HepG2 (cell line): ENCODE results near the gene PRXL2B. TPM values are rescaled to one million over a fixed set of nuclear protein-coding genes. Genes with fewer than 3 reads are reported as not detected.

ENCODE experiments used
- ATAC-seq: fragments of 200-7000 bp; cut with Tn5 transposase; 3 replicates; pipeline ENCODE4 v1.9.1; 2020; ENCODE audit warnings: mild to moderate bottlenecking, moderate library complexity
- BruUV-seq: library from RNA; stranded (reverse); fragments of 400-500 nt; replicated peaks from 2 replicates; lab custom pipeline; 2021; lab: Mats Ljungman, UMichigan
- CTCF ChIA-PET: fragments of 300-600 bp; formaldehyde crosslinking; extraction: SDS; loops from one replicate; lab custom pipeline; 2021; ENCODE audit warnings: low total read pairs, inconsistent platforms, low intra/inter-chr PET ratio; lab: Yijun Ruan, JAX
- POLR2A ChIA-PET: fragments of 350-600 bp; sonication (Branson Sonifier 250); formaldehyde crosslinking; loops from one replicate; lab custom pipeline; 2020; ENCODE audit warnings: antibody characterized with exemption, inconsistent platforms; lab: Yijun Ruan, JAX
- DNase-seq: peaks from one replicate; pipeline ENCODE4 v3.0.0-alpha.2; 2015; ENCODE audit warnings: low spot score
- FAIRE-seq: peaks from 3 replicates; lab custom pipeline; 2011; peaks lifted over from hg19 to GRCh38; lab: Jason Lieb, UNC
- H2AFZ ChIP-seq: one replicate; pipeline ENCODE4 v1.6.1; 2011; ENCODE audit warnings: low read length, inconsistent platforms
- H3K27ac ChIP-seq: fragments of 300-600 bp; 3 replicates; pipeline ENCODE4 v1.8.0; 2011; ENCODE audit warnings: mixed run types, mild to moderate bottlenecking, mixed read lengths, low read length, inconsistent platforms; ENCODE audit not compliant: insufficient read depth; ENCODE audit errors: extremely low read length
- H3K27me3 ChIP-seq, 2 experiments: fragments of 200-600 bp in 1 of 2; 2 replicates in 1 of 2; 3 replicates in 1 of 2; pipeline versions ENCODE4 v1.6.0 to v1.8.0; 2011; ENCODE audit warnings: low read length in 2 of 2, mild to moderate bottlenecking in 2 of 2, moderate library complexity in 2 of 2, inconsistent platforms in 1 of 2; ENCODE audit not compliant: insufficient read depth in 2 of 2, control insufficient read depth in 1 of 2
- H3K36me3 ChIP-seq, 2 experiments: fragments of 200-600 bp in 1 of 2; replicated peaks in 1 of 2; 2 replicates in 1 of 2; 3 replicates in 1 of 2; pipeline versions ENCODE4 v1.5.1 to v1.8.0; 2011; ENCODE audit warnings: low read length in 2 of 2, inconsistent platforms in 1 of 2; ENCODE audit not compliant: insufficient read depth in 2 of 2, control insufficient read depth in 1 of 2
- H3K4me1 ChIP-seq: 2 replicates; pipeline ENCODE4 v1.5.1; 2012; ENCODE audit warnings: low read length, inconsistent platforms; ENCODE audit not compliant: insufficient read depth
- H3K4me2 ChIP-seq: 2 replicates; pipeline ENCODE4 v1.6.0; 2011; ENCODE audit warnings: low read depth, low read length, inconsistent platforms
- H3K4me3 ChIP-seq, 3 experiments: fragments of 200-600 bp in 1 of 3; sonication (generic), shearing (Covaris generic) in 1 of 3; replicated peaks in 1 of 3; 2 replicates each; pipeline ENCODE4 v1.5.1; 2011 to 2016; ENCODE audit warnings: low read length in 3 of 3, inconsistent platforms in 2 of 3, low read depth in 2 of 3, mild to moderate bottlenecking in 2 of 3, control low read depth in 1 of 3, mixed read lengths in 1 of 3; ENCODE audit not compliant: insufficient read depth in 1 of 3
- H3K79me2 ChIP-seq: one replicate; pipeline ENCODE4 v1.6.1; 2011; ENCODE audit warnings: low read length, inconsistent platforms; ENCODE audit not compliant: insufficient read depth
- H3K9ac ChIP-seq: 2 replicates; pipeline ENCODE4 v1.6.0; 2011; ENCODE audit warnings: mild to moderate bottlenecking, low read depth, low read length, inconsistent platforms; ENCODE audit not compliant: insufficient read depth
- H3K9me3 ChIP-seq: 2 replicates; pipeline ENCODE4 v1.5.1; 2012; ENCODE audit warnings: mild to moderate bottlenecking, low read length
- H4K20me1 ChIP-seq: 2 replicates; pipeline ENCODE4 v1.6.0; 2011; ENCODE audit warnings: inconsistent platforms, mild to moderate bottlenecking, low read length, moderate library complexity; ENCODE audit not compliant: insufficient read depth
- ARNTL ChIP-seq: sonication (generic); formaldehyde crosslinking; IDR thresholded peaks from 2 replicates; pipeline ENCODE4 v1.4.0; 2020; ENCODE audit warnings: mild to moderate bottlenecking, missing genetic modification reagents
- HNRNPL ChIP-seq: fragments of 200-400 bp; formaldehyde crosslinking; IDR thresholded peaks from 2 replicates; pipeline ENCODE4 v1.6.1; 2017; ENCODE audit warnings: mild to moderate bottlenecking, low read depth, low read length
- IRF1 ChIP-seq: sonication (generic); formaldehyde crosslinking; IDR thresholded peaks from 2 replicates; pipeline ENCODE4 v1.4.0; 2020; ENCODE audit warnings: low read depth, mild to moderate bottlenecking, missing genetic modification reagents
- IRX3 ChIP-seq: sonication (generic); formaldehyde crosslinking; IDR thresholded peaks from 2 replicates; pipeline ENCODE4 v1.8.1; 2023; ENCODE audit warnings: mild to moderate bottlenecking, low read depth, missing genetic modification reagents, borderline replicate concordance
- NFKBIZ ChIP-seq: IDR thresholded peaks from 2 replicates; pipeline ENCODE4 v1.6.1; 2018; ENCODE audit warnings: missing genetic modification reagents, missing compliant biosample characterization
- THAP7 ChIP-seq: sonication (generic); formaldehyde crosslinking; IDR thresholded peaks from 2 replicates; pipeline ENCODE4 v1.8.1; 2023; ENCODE audit warnings: mild to moderate bottlenecking, missing genetic modification reagents
- ZBTB8A ChIP-seq: sonication (generic); formaldehyde crosslinking; IDR thresholded peaks from 2 replicates; pipeline ENCODE4 v1.4.0; 2020; ENCODE audit warnings: mild to moderate bottlenecking, low read depth, missing genetic modification reagents, borderline replicate concordance
- ZFP62 ChIP-seq: sonication (generic); formaldehyde crosslinking; IDR thresholded peaks from 2 replicates; pipeline ENCODE4 v1.4.0; 2020; ENCODE audit warnings: missing genetic modification reagents
- ZFX ChIP-seq: sonication (generic); formaldehyde crosslinking; IDR thresholded peaks from 2 replicates; pipeline ENCODE4 v1.4.0; 2020; ENCODE audit warnings: mild to moderate bottlenecking, low read depth, missing genetic modification reagents, moderate library complexity
- ZNF275 ChIP-seq: sonication (generic); formaldehyde crosslinking; IDR thresholded peaks from 2 replicates; pipeline ENCODE4 v1.8.0; 2022; ENCODE audit warnings: missing genetic modification reagents, mild to moderate bottlenecking, inconsistent platforms, borderline replicate concordance
- ZNF503 ChIP-seq: sonication (generic); formaldehyde crosslinking; IDR thresholded peaks from 2 replicates; pipeline ENCODE4 v1.4.0; 2020; ENCODE audit warnings: missing genetic modification reagents
- ZNF687 ChIP-seq: sonication (generic); formaldehyde crosslinking; IDR thresholded peaks from 2 replicates; pipeline ENCODE4 v1.5.1; 2020; ENCODE audit warnings: mild to moderate bottlenecking, missing genetic modification reagents, moderate library complexity
- WGBS: methylation state at CpG from one replicate; pipeline ENCODE4 v1.1.6; 2017; ENCODE audit warnings: low lambda C conversion rate; 5-methylcytosine and 5-hydroxymethylcytosine counted together
- in situ Hi-C: cut with HindIII; loops from 2 replicates; pipeline ENCODE4 v1.10.0; 2017; ENCODE audit warnings: low pct_unique_long_range_greater_than_20kb; ENCODE audit not compliant: extremely low pct_ligation_motif_present
- intact Hi-C: fragments of 100-400 bp; cut with micrococcal nuclease; formaldehyde crosslinking; loops from one replicate; pipeline ENCODE4 v1.10.0; 2022; ENCODE audit not compliant: unreplicated experiment
- polyA plus RNA-seq, 8 experiments: library from polyadenylated mRNA; depleted of rRNA in 3 of 8; stranded (reverse) in 7 of 8; unstranded in 1 of 8; fragments of >200 nt; fragmentation: Illumina TruSeq in 4 of 8; extraction: Trizol in 4 of 8; gene quantifications; 2 replicates each; pipeline versions ENCODE4 v1.2.1 to v1.2.3, GENCODE V29; 2011 to 2016; ENCODE audit warnings: low read depth in 4 of 8, missing spikeins in 1 of 8, mixed read lengths in 1 of 8; ENCODE audit not compliant: insufficient read depth in 1 of 8
- total RNA-seq, 5 experiments: library from RNA; depleted of rRNA; stranded (reverse); fragments of >200 nt; fragmentation: Illumina TruSeq; extraction: Trizol; gene quantifications; 2 replicates each; pipeline ENCODE4 v1.2.3, GENCODE V29; 2016; ENCODE audit warnings: low read depth in 1 of 5

The PRXL2B gene
- total and polyA plus RNA-seq, 2 of the 13 experiments (the other 11 are each of a cell fraction or from before 2014, with no cell fraction given) = 16.8 to 22.1 TPM

- CTCF ChIA-PET = no interaction called here
- H3K27ac ChIP-seq = no peak overlapping the region
- H3K36me3 ChIP-seq = no peaks in the 10 kb centered on the region; a peak in 1 of 5 replicates
- no peak overlapping the region for H3K4me2 ChIP-seq
- FAIRE-seq = no peak
- POLR2A ChIA-PET = no interaction called here
- no peak for TF ChIP-seq THAP7 (CRISPR knock-in tag)
- no peak for TF ChIP-seq IRF1 (CRISPR knock-in tag)
- TF ChIP-seq ZFP62 (CRISPR knock-in tag) = no peak
- no peak for TF ChIP-seq IRX3 (CRISPR knock-in tag)
- no peak for TF ChIP-seq ZFX (CRISPR knock-in tag)
- TF ChIP-seq ZNF275 = no peak
- no peak for TF ChIP-seq HNRNPL
- no peak for TF ChIP-seq ZNF687
- no peak for TF ChIP-seq ZBTB8A (CRISPR knock-in tag)
- TF ChIP-seq NFKBIZ (CRISPR knock-in tag) = no peak
- TF ChIP-seq ARNTL = no peak
- TF ChIP-seq ZNF503 = no peak
- no peak for DNase-seq
- ATAC-seq = no peak
- H3K4me1 ChIP-seq = peaks cover 28% of the 10 kb centered on the region
- WGBS = 100% methylated on average over 2 of the region's 6 CpGs
- H3K9ac ChIP-seq = no peak overlapping the region
- no peaks in the 10 kb centered on the region for H3K79me2 ChIP-seq
- no peak overlapping the region for H3K4me3 ChIP-seq
- no peak overlapping the region for H2AFZ ChIP-seq
- H4K20me1 ChIP-seq = 0 out of 2 replicates have a peak, but pooled peaks cover 4% of the 10 kb centered on the region
- in situ Hi-C loops (no loop called here), intact Hi-C loops (loop anchor here (5.0 kb wide), 1 partner anchor 73 kb away; the partner anchor contains the start of gene MMEL1)
- no peaks in the 10 kb centered on the region for H3K9me3 ChIP-seq
- BruUV-seq = no TSS peak
- no peaks in the 10 kb centered on the region; a peak in 1 of 5 replicates for H3K27me3 ChIP-seq
These were observed 27.7 kb upstream of the PRXL2B start for GRCh38 chr1:2558861-2559260.
